Caki2 (cell line): ENCODE measurements around the gene IGF2R. TPM values are rescaled to one million over a fixed set of nuclear protein-coding genes. Genes with fewer than 3 reads are reported as not detected.
"Not testable (repeated sequence)": the region's sequence is repeated elsewhere in the genome, so short reads cannot be mapped to it uniquely, and the experiment has no call there.

Experiments
- DNase-seq: peaks from one replicate; pipeline ENCODE4 v3.0.0-alpha.2; 2015; ENCODE audit warnings: low read depth
- in situ Hi-C: cut with HindIII; loops from 2 replicates; pipeline ENCODE4 v1.10.0; 2016; ENCODE audit warnings: low sequenced_read_pairs, low pct_unique_long_range_greater_than_20kb, mixed read lengths
- total RNA-seq: library from RNA; depleted of rRNA; stranded (reverse); fragments of >200 nt; shearing (Covaris generic); gene quantifications from 2 replicates; pipeline ENCODE4 v1.2.3, GENCODE V29; 2014; ENCODE audit warnings: low replicate concordance

The IGF2R gene
- total RNA-seq, 1 experiment from 2014 or later: 58.9 TPM

DNA sequence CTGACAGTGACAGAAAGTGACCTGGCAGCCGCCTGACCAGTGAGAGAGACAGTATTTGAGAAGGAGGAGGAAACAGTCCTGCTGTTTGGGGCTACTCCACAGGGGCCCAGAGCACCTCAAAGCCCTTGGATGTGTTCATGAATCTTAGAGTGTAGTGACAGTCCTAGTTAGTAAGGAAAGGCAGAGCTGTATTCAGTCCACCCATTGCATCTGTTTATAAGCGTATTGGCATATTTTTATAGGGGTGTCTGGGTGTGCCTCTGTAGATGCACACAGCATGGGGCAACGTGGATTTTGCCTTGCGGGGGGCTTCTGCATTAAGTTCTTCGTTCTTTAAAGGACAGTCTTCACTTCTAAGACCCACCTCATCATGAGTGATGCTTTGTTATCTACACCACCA lies 108.1 kb downstream of the IGF2R start:
- in situ Hi-C loops: no loop called here

DNA sequence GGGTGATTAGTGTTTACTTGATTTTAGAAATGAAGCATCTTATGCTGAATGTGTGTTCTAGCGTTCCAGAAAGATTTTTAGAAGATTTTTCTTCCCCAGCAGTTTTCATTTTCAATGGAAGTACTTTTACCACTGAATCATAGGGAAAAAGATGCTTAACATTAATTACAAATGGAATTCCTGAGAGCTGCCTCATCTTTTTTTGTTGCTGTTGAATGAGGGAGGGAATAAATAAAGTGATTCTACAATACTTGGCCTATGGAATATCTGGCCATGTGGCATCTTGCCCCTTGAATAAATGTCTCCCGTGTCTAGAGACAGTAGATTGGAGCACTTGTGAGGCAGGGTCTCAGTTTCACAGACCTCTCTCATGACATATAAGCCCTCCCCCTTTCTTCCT lies 108.6 kb downstream of the IGF2R start:
- no peak for DNase-seq
- in situ Hi-C loops: no loop called here

More for the DNA sequence above, 108.1 kb downstream of the IGF2R start:
- no peak for DNase-seq

GRCh38 chr6:160078883-160079685 lies 110.2 kb downstream of the IGF2R start:
- in situ Hi-C loops: no loop called here
- DNase-seq: no peak

- DNase-seq: no peak
- in situ Hi-C loops: no loop called here
These were observed 110.8 kb downstream of the IGF2R start for GRCh38 chr6:160079686-160080043.

- in situ Hi-C loops: no loop called here
- no peak for DNase-seq
These were observed 111.2 kb downstream of the IGF2R start for GRCh38 chr6:160080097-160080496.

DNA sequence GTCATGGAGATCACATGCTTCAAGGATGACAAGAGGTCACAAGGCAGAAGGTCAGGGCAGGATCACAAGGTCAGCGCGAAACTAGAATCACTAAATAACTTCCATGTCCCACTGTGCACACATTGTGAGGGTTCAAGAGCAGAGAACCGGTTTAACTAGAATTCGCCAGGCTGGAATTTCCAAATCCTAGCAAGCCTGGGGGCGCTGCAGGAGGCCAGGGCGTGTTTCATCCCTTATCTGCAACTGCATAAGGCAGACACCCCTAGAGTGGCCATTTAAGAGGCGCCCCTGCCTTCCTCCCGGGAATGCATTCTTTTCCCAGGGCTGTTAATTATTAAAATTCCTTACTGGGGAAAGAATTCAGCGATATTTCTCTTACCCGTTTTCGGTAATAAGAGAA lies 112.5 kb downstream of the IGF2R start:
- DNase-seq: no peak
- in situ Hi-C loops: no loop called here

GRCh38 chr6:160082627-160083026 lies 113.7 kb downstream of the IGF2R start:
- in situ Hi-C loops: no loop called here
- no peak for DNase-seq

GRCh38 chr6:160084198-160084776 lies 115.4 kb downstream of the IGF2R start:
- in situ Hi-C loops: no loop called here
- DNase-seq: no peak

GRCh38 chr6:160085226-160085625 lies 116.3 kb downstream of the IGF2R start:
- no peak for DNase-seq
- in situ Hi-C loops: no loop called here

- in situ Hi-C loops: no loop called here
- no peak for DNase-seq
These were observed 117.0 kb downstream of the IGF2R start for GRCh38 chr6:160085713-160086505.

GRCh38 chr6:160086754-160087153 lies 117.9 kb downstream of the IGF2R start:
- in situ Hi-C loops: no loop called here
- no peak for DNase-seq

DNA sequence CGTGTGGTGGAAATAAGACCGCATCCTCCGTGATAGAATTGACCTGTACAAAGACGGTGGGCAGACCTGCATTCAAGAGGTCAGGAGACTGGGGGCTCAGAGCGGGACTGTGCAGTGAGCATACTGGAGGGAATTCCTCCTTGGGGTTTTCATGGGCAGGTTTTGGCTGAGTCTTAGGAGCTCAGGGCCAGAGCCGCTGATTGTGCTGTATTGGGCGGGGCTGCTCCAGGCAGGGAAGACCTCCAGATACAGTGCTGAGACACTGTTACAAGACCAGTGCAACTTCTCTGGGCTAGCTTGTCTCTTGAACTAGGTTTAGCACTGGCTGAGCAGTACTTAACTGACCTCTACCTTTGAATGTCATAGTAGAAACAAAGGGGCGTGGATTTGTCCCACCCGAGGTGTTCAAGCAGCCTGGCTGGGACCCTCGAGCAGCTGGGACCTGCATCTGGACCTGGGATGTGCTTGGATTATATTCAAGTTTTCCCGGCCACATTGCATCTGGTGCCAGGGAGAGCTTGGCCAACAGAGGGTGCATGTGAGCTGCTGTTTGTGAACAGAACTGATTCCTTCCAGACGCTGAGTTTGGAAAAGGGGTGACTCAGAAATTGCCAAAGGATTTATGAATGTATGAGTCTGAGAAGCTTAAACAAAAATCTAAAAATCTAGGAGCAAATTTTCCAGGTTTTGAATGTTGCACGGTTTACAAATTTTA lies 119.3 kb downstream of the IGF2R start:
- in situ Hi-C loops: no loop called here
- DNase-seq: peak; percentile 40

DNA sequence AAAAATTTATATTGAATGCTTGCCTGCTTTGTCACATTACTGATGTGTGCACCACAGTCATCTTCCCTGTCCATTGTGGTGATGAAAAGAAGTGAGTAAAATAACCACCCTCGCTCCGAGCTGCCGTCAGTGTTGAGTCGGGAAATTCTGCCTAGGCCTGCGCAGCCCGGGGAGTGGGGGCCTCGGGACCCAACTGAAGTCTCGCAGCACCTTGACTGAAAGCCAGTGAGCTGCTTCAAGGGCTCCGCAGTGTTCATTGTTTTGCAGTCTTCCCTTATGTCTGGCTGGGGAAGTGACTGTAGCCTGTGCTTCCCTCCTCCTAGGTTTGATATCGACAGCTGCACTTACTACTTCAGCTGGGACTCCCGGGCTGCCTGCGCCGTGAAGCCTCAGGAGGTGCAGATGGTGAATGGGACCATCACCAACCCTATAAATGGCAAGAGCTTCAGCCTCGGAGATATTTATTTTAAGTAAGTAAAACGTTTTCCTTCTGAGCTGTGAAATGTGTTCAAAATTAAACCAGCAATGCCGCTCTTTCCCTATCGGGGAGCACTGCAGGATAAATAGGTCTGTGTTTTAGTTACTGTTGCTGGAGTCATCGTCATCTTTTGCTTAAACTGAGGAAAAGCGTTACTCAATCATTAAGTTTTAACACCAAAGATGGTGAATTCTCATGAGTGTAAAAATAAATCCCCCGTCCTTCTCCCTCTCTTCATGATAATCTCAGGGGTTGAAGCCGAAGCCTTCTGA lies 120.1 kb downstream of the IGF2R start:
- in situ Hi-C loops: no loop called here
- no peak for DNase-seq

GRCh38 chr6:160089534-160089897 lies 120.6 kb downstream of the IGF2R start:
- in situ Hi-C loops: no loop called here
- DNase-seq: no peak

- DNase-seq, in situ Hi-C loops: not testable (repeated sequence)
These were observed 121.8 kb downstream of the IGF2R start for GRCh38 chr6:160090442-160091239.

- in situ Hi-C loops: not testable (repeated sequence)
These were observed 123.3 kb downstream of the IGF2R start for GRCh38 chr6:160092176-160092575.

GRCh38 chr6:160092602-160093001 lies 123.7 kb downstream of the IGF2R start:
- no peak for DNase-seq
- in situ Hi-C loops: no loop called here

More at GRCh38 chr6:160092176-160092575, 123.3 kb downstream of the IGF2R start:
- not testable (repeated sequence) for DNase-seq
